MV-4-11 (cell line): ENCODE data around the gene DLGAP5.

Source experiments
- DNase-seq: peaks from one replicate; lab custom pipeline; 2025; lab: John Stamatoyannopoulos, UW

Gene DLGAP5

DNA sequence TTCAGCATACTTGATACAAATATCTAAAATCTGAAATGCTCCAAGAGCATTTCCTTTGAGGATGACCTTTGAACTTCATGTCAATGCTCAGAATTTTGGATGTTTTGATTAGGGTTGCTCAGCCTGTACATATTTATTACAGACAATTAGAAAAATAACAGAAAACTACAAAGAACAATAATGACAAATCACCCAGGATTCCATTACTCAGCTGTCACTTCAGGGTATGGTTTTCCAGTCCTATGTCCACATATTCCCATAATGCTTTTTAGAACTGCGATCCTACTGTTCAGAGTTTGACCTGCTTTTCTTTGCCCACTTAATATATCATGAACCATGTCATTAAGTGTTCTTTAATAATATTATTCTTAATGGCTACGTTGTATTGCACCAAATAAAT lies 11.4 kb downstream of the DLGAP5 start:
- DNase-seq: no peak

GRCh38 chr14:55170526-55170925 lies 20.9 kb downstream of the DLGAP5 start:
- no peak for DNase-seq

DNA sequence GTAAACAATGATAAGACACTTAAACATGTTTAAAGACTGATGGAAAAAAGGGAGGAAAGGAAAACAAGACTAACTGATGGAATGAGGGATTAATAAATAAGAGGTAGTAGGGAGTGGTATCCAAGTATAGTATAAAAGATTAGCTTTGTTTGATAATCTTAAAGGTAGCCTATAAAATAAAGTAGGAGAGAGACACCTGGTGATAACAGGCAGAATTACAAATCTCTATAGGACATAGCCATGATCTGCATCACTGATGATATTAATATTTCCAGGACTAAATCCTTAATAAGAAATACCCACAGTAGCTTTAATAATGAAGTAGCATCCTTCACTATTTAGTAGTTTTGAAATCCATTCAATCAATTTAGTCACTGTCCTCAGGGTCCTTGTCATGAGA lies 30.4 kb downstream of the DLGAP5 start:
- peak; percentile 3 for DNase-seq

DNA sequence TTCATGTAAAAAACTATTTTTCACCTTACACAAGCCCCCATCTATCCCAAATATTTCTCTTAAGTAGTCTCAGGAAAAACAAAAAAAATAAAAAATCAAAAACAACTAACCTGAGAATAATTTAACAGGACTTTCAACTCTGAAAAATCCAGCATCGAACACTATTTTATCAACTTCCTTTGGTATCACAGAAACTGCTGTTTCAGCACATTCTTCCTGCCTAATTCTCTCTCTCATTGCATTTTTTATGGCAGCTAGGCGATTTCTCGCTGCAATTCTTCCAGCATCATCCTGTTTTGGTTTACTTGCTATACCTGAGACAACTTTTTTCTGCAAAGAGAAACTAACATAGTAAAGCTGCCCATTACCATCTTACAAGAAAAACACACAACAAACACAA lies 33.0 kb downstream of the DLGAP5 start:
- no peak for DNase-seq

GRCh38 chr14:55157080-55157479 lies 34.3 kb downstream of the DLGAP5 start:
- DNase-seq: no peak

GRCh38 chr14:55153951-55154350 lies 37.4 kb downstream of the DLGAP5 start:
- DNase-seq: no peak

DNA sequence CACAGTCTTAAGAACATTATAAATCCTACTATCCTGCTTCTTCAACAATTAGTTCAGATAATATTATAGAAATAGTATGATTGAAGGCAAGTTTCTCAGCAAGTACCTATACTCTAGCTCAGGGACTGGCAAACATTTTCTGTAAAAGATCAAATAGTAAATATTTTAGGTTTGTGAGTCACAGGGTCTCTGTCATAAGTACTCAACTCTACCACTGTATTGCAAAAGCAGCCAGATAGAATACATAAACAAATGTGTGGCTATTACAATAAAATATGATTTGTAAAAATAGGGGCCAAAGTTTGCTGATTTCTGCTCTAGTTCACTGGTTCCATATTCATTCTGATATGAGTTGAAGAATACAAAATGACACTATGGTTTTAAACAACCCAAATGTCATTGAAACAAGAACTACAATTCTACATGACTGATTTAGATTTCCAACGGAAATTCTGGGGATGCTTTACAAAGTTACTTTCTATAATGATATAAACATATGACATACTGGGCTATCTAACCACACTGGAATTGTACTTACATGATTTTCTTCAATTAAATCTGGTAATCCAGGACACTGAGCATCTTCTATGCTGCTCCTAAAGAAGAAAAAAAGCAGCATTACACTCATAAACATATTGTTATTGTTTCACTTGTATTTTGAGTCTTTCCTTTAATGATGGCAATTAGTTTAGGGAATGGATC lies 39.2 kb downstream of the DLGAP5 start:
- DNase-seq: no peak

- no peak for DNase-seq
These were observed 39.8 kb downstream of the DLGAP5 start for GRCh38 chr14:55151601-55152000.

GRCh38 chr14:55146425-55146824 lies 45.0 kb downstream of the DLGAP5 start:
- DNase-seq: no peak

DNA sequence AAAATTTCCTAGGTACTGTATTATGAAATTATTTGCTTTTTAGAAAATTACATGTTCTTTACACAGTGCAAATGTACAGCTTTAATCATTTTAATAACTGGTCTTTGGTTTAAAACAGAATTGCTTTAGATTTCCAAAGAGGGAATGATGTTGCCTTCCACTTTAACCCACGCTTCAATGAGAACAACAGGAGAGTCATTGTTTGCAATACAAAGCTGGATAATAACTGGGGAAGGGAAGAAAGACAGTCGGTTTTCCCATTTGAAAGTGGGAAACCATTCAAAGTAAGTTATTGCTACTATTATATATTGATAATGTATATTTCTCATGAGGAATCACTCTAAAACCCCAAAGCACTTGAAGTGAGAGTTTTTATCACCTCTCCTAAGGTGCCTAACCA lies 48.9 kb downstream of the DLGAP5 start:
- no peak for DNase-seq

DNA sequence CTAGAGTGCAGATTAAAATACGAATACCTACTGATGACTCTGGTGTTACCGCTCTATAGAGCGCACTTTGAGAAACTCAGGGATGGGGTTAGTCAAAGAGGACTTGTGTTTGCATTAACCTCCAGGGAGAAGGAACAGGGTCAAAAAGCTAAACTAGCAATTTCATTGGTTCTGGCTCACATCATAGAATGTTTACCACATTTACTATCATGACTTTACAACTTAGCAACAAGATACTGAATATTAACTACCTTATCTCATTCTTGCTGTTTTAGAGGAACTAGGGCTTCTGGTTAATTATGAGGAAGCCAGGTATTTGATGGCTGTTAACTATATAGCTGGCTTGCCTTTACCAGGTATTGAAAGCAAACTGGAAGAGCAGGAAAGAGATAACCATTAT lies 49.6 kb downstream of the DLGAP5 start:
- DNase-seq: no peak

DNA sequence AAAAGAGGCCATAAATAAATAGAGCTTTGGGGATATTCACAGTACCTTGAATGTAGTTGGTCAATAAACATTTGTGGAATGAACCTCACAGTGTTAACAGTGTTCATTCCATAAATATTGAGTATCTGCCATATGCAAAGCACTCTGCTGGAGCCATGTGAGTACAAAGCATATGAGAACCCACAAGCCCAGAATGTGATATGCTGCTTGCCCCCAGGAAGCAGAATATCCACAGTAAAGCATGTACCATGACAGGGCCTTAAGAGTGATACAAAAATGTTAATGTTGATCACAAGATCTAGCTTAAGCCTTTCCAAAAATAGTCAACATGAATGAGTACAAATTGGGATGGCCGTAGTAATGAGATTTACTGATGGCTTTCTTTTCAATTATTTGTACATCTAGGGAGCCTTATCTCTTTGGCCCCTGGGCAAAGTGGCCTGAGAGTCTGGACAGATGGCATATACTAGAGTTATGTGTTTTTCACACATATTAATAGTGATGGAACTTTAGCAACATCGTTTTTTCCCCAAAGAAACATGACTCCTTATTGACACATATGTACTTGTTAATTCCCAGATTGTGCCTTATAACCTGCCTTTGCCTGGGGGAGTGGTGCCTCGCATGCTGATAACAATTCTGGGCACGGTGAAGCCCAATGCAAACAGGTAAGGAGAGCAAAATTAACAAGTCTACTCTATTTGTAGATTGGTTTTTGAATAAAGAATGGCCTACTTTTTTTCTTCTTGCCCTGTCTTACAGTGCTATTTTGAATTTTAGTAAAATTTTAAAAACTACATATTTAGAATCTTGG lies 51.5 kb downstream of the DLGAP5 start:
- DNase-seq: no peak

GRCh38 chr14:55139141-55139540 lies 52.2 kb downstream of the DLGAP5 start:
- DNase-seq: no peak

DNA sequence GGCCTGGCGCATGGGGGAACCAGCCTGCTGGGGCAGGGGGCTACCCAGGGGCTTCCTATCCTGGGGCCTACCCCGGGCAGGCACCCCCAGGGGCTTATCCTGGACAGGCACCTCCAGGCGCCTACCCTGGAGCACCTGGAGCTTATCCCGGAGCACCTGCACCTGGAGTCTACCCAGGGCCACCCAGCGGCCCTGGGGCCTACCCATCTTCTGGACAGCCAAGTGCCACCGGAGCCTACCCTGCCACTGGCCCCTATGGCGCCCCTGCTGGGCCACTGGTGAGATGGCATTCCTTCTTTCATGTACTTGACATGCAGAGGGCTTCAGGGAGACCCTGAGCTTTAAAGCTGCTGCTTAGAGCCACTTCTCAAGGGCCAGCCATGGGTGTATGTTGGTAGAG lies 53.3 kb downstream of the DLGAP5 start:
- no peak for DNase-seq

DNA sequence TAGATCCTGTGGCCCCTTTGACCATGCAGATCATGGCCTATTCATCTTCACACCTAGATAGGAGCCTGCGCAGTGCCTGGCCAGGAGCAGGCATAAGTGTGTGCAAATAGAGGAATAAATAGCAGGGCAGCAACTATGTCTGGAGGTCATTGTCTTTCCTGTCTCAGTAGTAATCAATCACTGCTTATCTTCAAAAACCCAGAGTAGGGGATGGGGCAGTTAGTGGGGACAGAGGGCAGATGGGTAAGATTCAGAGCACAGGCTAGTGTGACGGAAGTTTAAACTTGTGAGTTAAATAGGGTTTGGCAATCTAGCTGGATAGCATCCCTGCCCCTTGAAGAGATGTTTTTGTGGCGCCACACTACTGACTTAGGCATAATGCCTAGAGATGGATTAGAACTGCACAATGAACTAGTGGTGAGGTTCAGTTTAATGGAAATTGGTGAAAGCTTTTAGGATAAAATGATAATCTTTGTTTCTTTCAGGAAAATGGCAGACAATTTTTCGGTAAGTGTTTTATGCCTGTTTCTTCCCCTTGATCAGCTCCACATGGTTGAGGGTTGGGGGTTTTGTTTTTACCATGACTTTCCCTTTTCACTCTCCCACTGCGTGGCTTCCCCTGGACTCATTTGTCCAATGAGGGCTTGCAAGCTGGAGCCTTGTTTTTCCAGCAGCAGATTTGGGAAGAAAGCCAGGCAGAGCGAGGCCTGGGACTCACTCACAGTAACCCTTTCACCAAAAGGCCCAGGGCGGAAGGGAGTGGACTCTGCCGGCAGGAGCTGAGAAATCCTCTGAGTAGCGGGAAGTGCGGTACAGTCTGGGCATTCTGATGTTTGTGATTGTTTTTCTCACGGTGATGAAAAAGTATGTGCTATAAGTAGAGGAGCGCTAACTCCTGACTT lies 54.2 kb downstream of the DLGAP5 start:
- no peak for DNase-seq

DNA sequence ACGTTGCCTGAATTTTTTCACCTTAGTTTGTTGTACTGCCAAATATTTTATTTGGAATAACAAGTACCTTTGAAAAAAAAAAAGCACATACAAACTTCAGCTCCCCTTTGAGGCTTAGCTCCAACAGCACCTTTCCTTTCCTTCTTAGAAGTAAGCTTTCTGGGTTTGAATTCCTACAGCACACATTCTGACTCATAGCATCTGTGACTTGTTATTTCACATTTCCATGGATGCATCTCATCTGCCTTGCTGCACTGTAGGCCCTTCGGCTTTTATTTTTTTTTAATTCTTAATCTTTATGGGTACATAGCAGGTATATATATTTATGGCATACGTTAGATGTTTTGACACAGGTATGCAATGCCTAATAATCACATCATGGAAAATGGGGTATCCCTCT lies 55.1 kb downstream of the DLGAP5 start:
- DNase-seq: no peak

DNA sequence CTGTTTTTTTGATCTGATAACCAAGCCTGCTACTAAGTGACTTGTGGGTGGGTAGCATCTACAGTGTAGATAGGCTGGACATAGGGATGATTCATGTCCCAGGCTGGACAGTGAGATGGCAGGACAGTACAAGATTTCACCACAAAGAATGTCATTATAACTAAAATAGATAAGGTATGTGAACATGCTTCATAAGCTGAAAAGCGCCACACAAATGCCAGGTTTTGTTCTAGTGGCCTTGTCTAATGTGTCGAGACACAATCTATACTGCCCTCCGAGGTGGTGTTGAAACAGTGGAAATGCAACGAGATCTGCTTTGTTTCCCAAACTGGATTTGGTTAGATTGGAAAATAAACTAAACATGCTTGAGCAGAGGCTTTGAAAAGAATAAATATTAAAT lies 58.0 kb downstream of the DLGAP5 start:
- no peak for DNase-seq

DNA sequence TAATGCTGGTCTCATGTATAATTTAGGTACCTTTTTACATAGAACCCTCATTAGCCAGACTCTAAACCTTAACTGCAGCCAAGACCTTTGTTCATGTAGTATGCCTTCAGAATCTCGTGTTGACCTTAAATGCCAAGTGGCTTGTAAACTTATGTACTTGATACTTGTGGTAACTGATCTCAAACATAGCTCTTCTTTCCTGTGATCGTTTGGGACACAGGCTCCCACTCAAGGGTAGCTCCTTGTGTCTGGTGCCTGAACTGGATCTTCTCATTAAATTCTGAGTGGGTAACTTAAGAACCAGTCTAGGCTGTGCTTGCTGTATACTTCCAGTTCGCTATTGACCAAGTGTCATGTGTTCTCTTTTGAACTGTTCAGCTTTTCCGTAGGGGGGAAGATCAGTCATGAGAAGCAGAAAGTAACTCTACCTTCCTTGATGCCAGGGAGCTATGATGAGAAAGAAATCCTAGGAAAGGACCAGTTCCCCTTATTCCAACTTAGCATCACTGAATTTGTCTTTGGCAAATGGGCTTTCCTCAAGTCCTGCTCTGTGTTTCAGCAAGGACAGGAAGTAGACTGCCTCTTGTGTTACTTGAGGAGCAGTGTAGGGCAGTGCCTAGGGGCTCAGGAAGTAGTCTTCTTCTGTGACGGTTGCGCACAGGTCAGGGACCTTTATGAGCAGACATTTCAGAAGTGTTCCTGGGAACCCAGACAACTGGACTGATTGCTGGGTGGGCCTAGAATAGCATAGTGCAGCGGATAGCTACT lies 59.8 kb downstream of the DLGAP5 start:
- peak; percentile 29 for DNase-seq

- no peak for DNase-seq
These were observed 61.2 kb downstream of the DLGAP5 start for GRCh38 chr14:55130196-55130550.

- DNase-seq: no peak
These were observed 61.8 kb downstream of the DLGAP5 start for GRCh38 chr14:55129428-55130195.

DNA sequence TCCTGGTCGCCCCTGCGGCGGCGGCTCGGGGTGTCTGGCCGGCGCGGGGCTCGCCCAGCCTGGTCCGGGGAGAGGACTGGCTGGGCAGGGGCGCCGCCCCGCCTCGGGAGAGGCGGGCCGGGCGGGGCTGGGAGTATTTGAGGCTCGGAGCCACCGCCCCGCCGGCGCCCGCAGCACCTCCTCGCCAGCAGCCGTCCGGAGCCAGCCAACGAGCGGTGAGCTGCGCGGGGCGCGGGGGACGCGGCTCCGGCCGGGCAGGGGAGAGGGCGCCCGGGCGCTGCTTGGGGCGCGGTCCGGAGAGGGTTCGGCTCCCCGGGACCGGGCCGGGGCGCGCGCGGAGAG lies 62.3 kb downstream of the DLGAP5 start, which contains the start of gene LGALS3:
Gene LGALS3 (plus strand): TSS at position 167 of the 342 bp plus-strand sequence. CDS start 8,122 bp downstream, outside the sequence.
- DNase-seq: no peak
